ENCODE measurements around the gene KLRC3.

- TF ChIP-seq CTCF (conservative IDR thresholded peaks at IDR 0.05 in 1 of 2, IDR thresholded peaks at IDR 0.05 in 1 of 2; ENCODE audit: low read depth in 1 of 2, low read length in 2 of 2) (no peak), EZH2 (IDR thresholded peaks at IDR 0.05; ENCODE audit: low read length, missing control alignments) (no peak)
These were observed 22.2 kb downstream of the KLRC3 start for GRCh38 chr12:10398168-10398567.

Data from fibroblast of lung (primary cell).